SHP77 treated with DMSO at 0.1 percent for 48 hours (cell line): ENCODE results near the gene FBLN5.
"Not testable (repeated sequence)": the region's sequence is repeated elsewhere in the genome, so short reads cannot be mapped to it uniquely, and the experiment has no call there.

Experiments
- DNase-seq: peaks from one replicate; lab custom pipeline; 2025; lab: John Stamatoyannopoulos, UW

The FBLN5 gene

GRCh38 chr14:91904956-91905645 lies 42.4 kb downstream of the FBLN5 start:
- no peak for DNase-seq

- DNase-seq: no peak
Observed at GRCh38 chr14:91904483-91904882, 43.0 kb downstream of the FBLN5 start.

- no peak for DNase-seq
Observed at GRCh38 chr14:91903070-91903469, 44.4 kb downstream of the FBLN5 start.

GRCh38 chr14:91902336-91902735 lies 45.2 kb downstream of the FBLN5 start:
- no peak for DNase-seq

- DNase-seq: no peak
Observed at GRCh38 chr14:91901449-91902226, 45.9 kb downstream of the FBLN5 start.

- no peak for DNase-seq
Observed at GRCh38 chr14:91899806-91900205, 47.7 kb downstream of the FBLN5 start.

GRCh38 chr14:91899213-91899612 lies 48.3 kb downstream of the FBLN5 start:
- no peak for DNase-seq

GRCh38 chr14:91898372-91898771 lies 49.1 kb downstream of the FBLN5 start:
- DNase-seq: no peak

- DNase-seq: not testable (repeated sequence)
Observed at GRCh38 chr14:91897716-91898115, 49.8 kb downstream of the FBLN5 start.

- no peak for DNase-seq
Observed at GRCh38 chr14:91897106-91897701, 50.3 kb downstream of the FBLN5 start.

GRCh38 chr14:91896419-91896818 lies 51.1 kb downstream of the FBLN5 start:
- no peak for DNase-seq

- no peak for DNase-seq
Observed at GRCh38 chr14:91893669-91894068, 53.8 kb downstream of the FBLN5 start.

GRCh38 chr14:91893007-91893406 lies 54.5 kb downstream of the FBLN5 start:
- DNase-seq: no peak

GRCh38 chr14:91891721-91892220 lies 55.7 kb downstream of the FBLN5 start:
- DNase-seq: no peak

GRCh38 chr14:91891101-91891500 lies 56.4 kb downstream of the FBLN5 start:
- DNase-seq: no peak

GRCh38 chr14:91890291-91890749 lies 57.2 kb downstream of the FBLN5 start:
- DNase-seq: no peak

- DNase-seq: no peak
Observed at GRCh38 chr14:91889477-91890211, 57.9 kb downstream of the FBLN5 start.

- DNase-seq: no peak
Observed at GRCh38 chr14:91888641-91889476, 58.6 kb downstream of the FBLN5 start.

- no peak for DNase-seq
Observed at GRCh38 chr14:91886961-91887360, 60.5 kb downstream of the FBLN5 start.

GRCh38 chr14:91885839-91886238 lies 61.7 kb downstream of the FBLN5 start:
- DNase-seq: no peak

- no peak for DNase-seq
Observed at GRCh38 chr14:91885113-91885712, 62.3 kb downstream of the FBLN5 start.
